Stimulated activated CD8-positive, alpha-beta memory T cell treated with anti-CD3 and anti-CD28 coated beads, Interleukin-7, amount 100 ng/mL, for 1 hour (primary cell): ENCODE measurements around the gene SMIM21.

Experiments
- DNase-seq, 2 donors: peaks; one replicate each; pipeline ENCODE4 v3.0.0-alpha.2; 2020; ENCODE audit warnings: low read depth in 2 of 2

The SMIM21 gene

GRCh38 chr18:75422341-75422910, 5.1 kb downstream of the SMIM21 start:
- no peak for DNase-seq

- DNase-seq, result no peak
Observed at GRCh38 chr18:75421656-75422055, 5.8 kb downstream of the SMIM21 start.

- no peak for DNase-seq
Observed at GRCh38 chr18:75418293-75419005, 9.1 kb downstream of the SMIM21 start.

GRCh38 chr18:75410611-75411010, 16.9 kb downstream of the SMIM21 start:
- DNase-seq, result no peak

- no peak for DNase-seq
Observed at GRCh38 chr18:75409806-75410205, 17.7 kb downstream of the SMIM21 start.

DNA sequence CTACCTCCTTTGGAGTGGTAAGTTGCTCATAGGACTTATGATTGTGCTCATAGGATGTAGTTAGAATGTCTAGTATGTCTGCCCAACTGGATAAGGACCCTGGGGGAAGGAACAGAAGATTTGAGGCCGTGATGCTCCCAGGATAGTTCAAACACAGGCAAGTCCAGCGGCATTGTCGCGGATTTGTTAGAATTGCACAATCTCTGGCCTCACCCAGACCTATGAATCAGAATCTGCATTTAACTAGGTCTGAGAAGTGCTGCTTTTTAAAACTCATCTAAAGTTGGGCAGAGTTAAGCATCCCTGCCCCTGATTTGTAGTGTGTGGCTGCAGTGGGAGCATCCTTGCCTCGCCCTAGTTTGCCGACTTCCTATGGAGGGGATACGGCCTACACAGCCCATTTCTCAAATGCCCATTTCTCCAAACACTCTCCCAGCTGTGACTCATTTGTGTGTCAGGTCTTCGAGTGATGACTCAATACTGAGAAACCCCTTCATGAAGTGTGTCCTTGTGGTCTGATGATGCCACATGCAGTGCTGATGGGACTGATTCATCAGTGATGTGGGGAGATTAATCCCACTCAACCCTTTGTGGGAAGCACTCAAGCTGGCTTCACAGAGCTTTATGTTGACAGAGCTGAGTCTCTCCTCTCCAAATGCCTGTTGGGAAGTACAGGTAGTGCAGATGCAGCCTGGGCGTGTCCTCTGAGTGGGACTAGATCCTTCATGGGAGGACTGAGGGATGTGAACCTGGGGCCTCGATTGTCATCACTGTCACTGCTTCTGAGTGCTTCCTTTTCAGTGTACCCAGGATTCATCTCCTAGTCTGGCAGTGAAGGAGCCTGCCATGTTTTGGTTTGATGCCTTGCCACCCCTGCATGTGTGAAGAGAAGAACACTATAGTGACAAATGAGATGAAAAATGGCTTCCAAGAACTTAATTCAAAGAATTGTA, 18.7 kb downstream of the SMIM21 start:
- DNase-seq, result no peak

- no peak for DNase-seq
Observed at GRCh38 chr18:75407468-75408437, 19.8 kb downstream of the SMIM21 start.

- no peak for DNase-seq
Observed at GRCh38 chr18:75406491-75407445, 20.7 kb downstream of the SMIM21 start.

DNA sequence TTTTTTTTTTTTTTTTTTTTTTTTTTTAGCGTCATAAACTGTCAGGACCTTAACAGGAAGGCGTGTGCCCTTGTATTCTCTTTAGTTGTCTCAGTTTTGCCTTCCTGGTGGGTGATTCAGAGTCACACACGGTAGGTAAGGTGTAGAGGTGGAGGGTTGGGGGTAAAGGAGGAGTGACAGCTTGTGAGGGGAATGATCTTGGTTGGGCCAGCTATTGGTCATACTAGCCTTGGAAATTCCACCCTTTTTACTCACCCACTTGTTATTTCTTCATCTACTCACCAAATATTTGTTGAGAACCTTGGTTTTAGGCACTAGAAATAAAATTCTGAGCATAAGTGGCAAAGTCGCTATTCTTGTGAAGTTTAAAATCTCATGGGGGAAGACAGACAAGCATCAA, 22.2 kb downstream of the SMIM21 start:
- no peak for DNase-seq

DNA sequence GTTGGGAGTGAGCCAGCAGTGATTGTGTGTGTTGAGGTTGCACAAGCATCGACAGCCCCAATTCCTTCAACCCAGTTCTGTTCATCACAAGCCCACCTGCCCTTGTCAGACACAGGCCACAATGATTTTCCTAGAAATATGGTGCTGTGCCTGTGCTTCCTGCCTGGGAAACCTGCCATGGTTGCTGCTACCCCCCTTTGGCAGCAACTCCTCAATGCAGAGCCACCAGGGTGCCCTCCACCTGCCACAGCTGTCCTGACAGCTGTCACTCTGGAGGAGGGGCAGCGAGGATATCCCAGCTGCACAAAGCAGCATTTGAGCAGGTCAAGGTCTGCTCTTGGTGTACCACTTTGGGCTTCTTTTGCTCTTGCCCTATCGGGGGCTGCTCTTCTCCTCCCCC, 27.1 kb downstream of the SMIM21 start:
- no peak for DNase-seq

- DNase-seq, result no peak
Observed at GRCh38 chr18:75395137-75395536, 32.4 kb downstream of the SMIM21 start.

DNA sequence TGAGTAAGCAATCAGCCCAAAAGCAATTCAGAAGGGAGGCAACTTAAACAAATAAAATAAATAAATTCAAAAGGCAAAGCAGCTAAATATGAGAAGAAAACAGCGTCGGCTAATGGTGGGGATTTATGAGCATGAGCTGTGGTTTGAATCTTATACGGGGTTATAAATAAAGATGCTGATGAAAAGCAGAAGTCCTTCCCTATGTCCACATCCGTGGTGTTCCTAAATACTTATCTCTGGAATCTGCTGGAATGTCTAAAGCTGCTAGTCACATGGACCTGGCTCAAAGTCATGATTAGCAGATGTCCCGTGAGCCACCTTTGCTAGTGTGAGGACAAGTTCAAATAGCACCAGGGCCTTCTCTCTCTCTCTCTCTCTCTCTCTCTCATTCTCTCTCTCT, 33.8 kb downstream of the SMIM21 start:
- no peak for DNase-seq

GRCh38 chr18:75392226-75392578, 35.3 kb downstream of the SMIM21 start:
- DNase-seq, result no peak

GRCh38 chr18:75391279-75392225, 36.0 kb downstream of the SMIM21 start:
- no peak for DNase-seq

- no peak for DNase-seq
Observed at GRCh38 chr18:75390854-75391253, 36.6 kb downstream of the SMIM21 start.

GRCh38 chr18:75384144-75384543, 43.4 kb downstream of the SMIM21 start:
- no peak for DNase-seq

- no peak for DNase-seq
Observed at GRCh38 chr18:75378376-75379315, 48.9 kb downstream of the SMIM21 start.

GRCh38 chr18:75377926-75378325, 49.6 kb downstream of the SMIM21 start:
- DNase-seq, result no peak
